OCI-LY7 (cell line): ENCODE results near the gene ZMAT5. TPM values are rescaled to one million over a fixed set of nuclear protein-coding genes. Genes with fewer than 3 reads are reported as not detected.
A peak's percentile ranks its signal among the peaks of the same experiment; 100 is the strongest.

ENCODE experiments used
- BruUV-seq: library from RNA; stranded (reverse); fragments of 400-500 nt; replicated peaks from 2 replicates; lab custom pipeline; 2021; lab: Mats Ljungman, UMichigan
- CTCF ChIA-PET: fragments of 300-600 bp; sonication (Branson Sonifier 250); formaldehyde crosslinking; loops from one replicate; lab custom pipeline; 2022; ENCODE audit warnings: antibody characterized with exemption; ENCODE audit not compliant: unreplicated experiment; lab: Charles Lee
- POLR2A ChIA-PET: fragments of 300-600 bp; sonication (Branson Sonifier 250); formaldehyde crosslinking; loops from one replicate; lab custom pipeline; 2022; ENCODE audit warnings: antibody characterized with exemption; lab: Charles Lee
- DNase-seq: peaks from one replicate; pipeline ENCODE4 v3.0.0-alpha.2; 2015; ENCODE audit warnings: low spot score
- H2AFZ ChIP-seq: fragments of 200-600 bp; sonication (generic), shearing (Covaris generic); 2 replicates; pipeline ENCODE4 v1.6.1; 2014; ENCODE audit warnings: mild to moderate bottlenecking, antibody characterized with exemption, low read length, moderate library complexity
- H3K27ac ChIP-seq: fragments of 200-600 bp; sonication (generic); 2 replicates; pipeline ENCODE4 v1.5.1; 2014; ENCODE audit warnings: mixed run types, low read depth, mild to moderate bottlenecking, moderate library complexity, low read length, inconsistent platforms; ENCODE audit not compliant: poor library complexity, severe bottlenecking
- H3K36me3 ChIP-seq: fragments of 200-600 bp; sonication (generic); 2 replicates; pipeline ENCODE4 v1.6.1; 2014; ENCODE audit warnings: mild to moderate bottlenecking, antibody characterized with exemption, low read length, moderate library complexity, mixed read lengths; ENCODE audit not compliant: insufficient read depth
- H3K4me1 ChIP-seq: fragments of 200-600 bp; sonication (generic); 2 replicates; pipeline ENCODE4 v1.5.1; 2014; ENCODE audit warnings: mild to moderate bottlenecking, low read length; ENCODE audit not compliant: insufficient read depth, poor library complexity, severe bottlenecking
- H3K4me2 ChIP-seq: fragments of 200-600 bp; sonication (generic); 2 replicates; pipeline ENCODE4 v1.6.1; 2014; ENCODE audit warnings: mild to moderate bottlenecking, low read length
- H3K4me3 ChIP-seq: fragments of 200-600 bp; sonication (generic); 2 replicates; pipeline ENCODE4 v1.5.1; 2014; ENCODE audit warnings: mild to moderate bottlenecking, low read depth, low read length; ENCODE audit not compliant: poor library complexity, severe bottlenecking
- H3K79me2 ChIP-seq: fragments of 200-600 bp; sonication (generic); 2 replicates; pipeline ENCODE4 v1.6.1; 2016; ENCODE audit warnings: low read depth, mild to moderate bottlenecking, low read length, moderate library complexity, mixed read lengths; ENCODE audit not compliant: insufficient read depth
- H3K9me2 ChIP-seq: fragments of 200-600 bp; sonication (generic); 2 replicates; pipeline ENCODE4 v1.6.1; 2016; ENCODE audit warnings: mild to moderate bottlenecking, low read length, mixed read lengths; ENCODE audit not compliant: insufficient read depth
- H3K9me3 ChIP-seq: fragments of 200-600 bp; sonication (generic); 2 replicates; pipeline ENCODE4 v1.6.1; 2014; ENCODE audit warnings: mild to moderate bottlenecking, mixed run types, low read length, mixed read lengths
- H4K20me1 ChIP-seq: fragments of 200-600 bp; sonication (generic); 2 replicates; pipeline ENCODE4 v1.6.1; 2014; ENCODE audit warnings: mild to moderate bottlenecking, antibody characterized with exemption, low read length, moderate library complexity, mixed read lengths; ENCODE audit not compliant: insufficient read depth
- EZH2phosphoT487 ChIP-seq: fragments of 200-600 bp; sonication (generic); IDR thresholded peaks from 2 replicates; pipeline ENCODE4 v1.6.1; 2018; ENCODE audit warnings: low read depth, borderline replicate concordance, mild to moderate bottlenecking, mixed run types, antibody characterized with exemption, low read length, moderate library complexity, mixed read lengths
- intact Hi-C: fragments of 100-400 bp; cut with micrococcal nuclease; formaldehyde crosslinking; loops from one replicate; pipeline ENCODE4 v1.10.0; 2022; ENCODE audit not compliant: unreplicated experiment
- total RNA-seq, 2 experiments: library from RNA; depleted of rRNA in 1 of 2; stranded (reverse); fragments of >200 nt in 1 of 2; shearing (Covaris generic) in 1 of 2; gene quantifications; 2 replicates each; pipeline ENCODE4 v1.2.3, GENCODE V29; 2014 to 2022
- TF ChIP-seq, protein P1 (sequence below): fragments of 200-600 bp; sonication (generic); conservative IDR thresholded peaks from 2 replicates; pipeline ENCODE4 v1.5.1; 2014; ENCODE audit warnings: mild to moderate bottlenecking, antibody characterized with exemption, low read length, moderate library complexity, mixed read lengths

ZMAT5 gene
- total RNA-seq, 2 experiments from 2014 or later = 19.1 to 21.2 TPM

DNA sequence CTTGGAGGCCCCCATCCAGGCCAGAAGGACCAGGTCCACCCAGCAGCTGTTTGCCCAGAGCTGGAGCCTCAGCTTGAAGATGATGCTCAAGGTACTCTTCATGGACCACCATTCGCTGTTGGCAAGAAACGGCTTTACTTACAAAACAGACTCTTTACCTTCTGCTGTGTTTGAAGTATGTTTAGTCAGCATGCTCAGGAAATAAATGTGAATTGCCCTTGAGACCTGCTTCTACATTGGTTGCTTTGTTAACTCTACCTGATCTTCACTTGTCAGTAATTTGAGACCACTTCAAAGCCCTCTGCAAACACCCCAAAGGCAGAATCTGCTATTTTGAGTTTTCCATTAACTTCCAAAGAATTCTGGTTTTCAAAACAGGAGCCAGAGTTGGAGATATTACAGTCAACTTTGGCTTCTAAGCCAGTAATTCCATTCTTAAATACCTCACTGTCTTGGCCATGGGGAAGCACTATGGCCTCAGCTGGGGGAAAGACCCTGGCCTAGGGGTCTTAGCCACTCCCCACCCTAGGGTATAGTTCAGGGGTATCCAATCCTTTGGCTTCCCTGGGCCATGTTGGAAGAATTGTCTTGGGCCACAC lies 3.0 kb upstream of the ZMAT5 start:
- Histone ChIP-seq H3K4me1 (peaks cover 17% of the 10 kb centered on the region), H4K20me1 (no peaks in the 10 kb centered on the region), H3K27ac (no peak overlapping the region), H3K9me2 (no peaks in the 10 kb centered on the region), H3K4me3 (no peak overlapping the region), H3K36me3 (peaks cover 30% of the 10 kb centered on the region), H3K79me2 (peaks cover 23% of the 10 kb centered on the region), H2AFZ (no peak overlapping the region), H3K4me2 (no peak overlapping the region), H3K9me3 (no peaks in the 10 kb centered on the region)
- no peak for DNase-seq
- CTCF ChIA-PET = no interaction called here
- intact Hi-C loops = loop anchor here (5.0 to 10.0 kb wide), 4 partner anchors 67 to 885 kb away; partner anchors contain the start of genes ASCC2, MTMR3 and ZNRF3
- TF ChIP-seq, protein P1, sequence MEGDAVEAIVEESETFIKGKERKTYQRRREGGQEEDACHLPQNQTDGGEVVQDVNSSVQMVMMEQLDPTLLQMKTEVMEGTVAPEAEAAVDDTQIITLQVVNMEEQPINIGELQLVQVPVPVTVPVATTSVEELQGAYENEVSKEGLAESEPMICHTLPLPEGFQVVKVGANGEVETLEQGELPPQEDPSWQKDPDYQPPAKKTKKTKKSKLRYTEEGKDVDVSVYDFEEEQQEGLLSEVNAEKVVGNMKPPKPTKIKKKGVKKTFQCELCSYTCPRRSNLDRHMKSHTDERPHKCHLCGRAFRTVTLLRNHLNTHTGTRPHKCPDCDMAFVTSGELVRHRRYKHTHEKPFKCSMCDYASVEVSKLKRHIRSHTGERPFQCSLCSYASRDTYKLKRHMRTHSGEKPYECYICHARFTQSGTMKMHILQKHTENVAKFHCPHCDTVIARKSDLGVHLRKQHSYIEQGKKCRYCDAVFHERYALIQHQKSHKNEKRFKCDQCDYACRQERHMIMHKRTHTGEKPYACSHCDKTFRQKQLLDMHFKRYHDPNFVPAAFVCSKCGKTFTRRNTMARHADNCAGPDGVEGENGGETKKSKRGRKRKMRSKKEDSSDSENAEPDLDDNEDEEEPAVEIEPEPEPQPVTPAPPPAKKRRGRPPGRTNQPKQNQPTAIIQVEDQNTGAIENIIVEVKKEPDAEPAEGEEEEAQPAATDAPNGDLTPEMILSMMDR = no peak
- no peak for TF ChIP-seq EZH2phosphoT487
- POLR2A ChIA-PET = no interaction called here
- no TSS peak for BruUV-seq

DNA sequence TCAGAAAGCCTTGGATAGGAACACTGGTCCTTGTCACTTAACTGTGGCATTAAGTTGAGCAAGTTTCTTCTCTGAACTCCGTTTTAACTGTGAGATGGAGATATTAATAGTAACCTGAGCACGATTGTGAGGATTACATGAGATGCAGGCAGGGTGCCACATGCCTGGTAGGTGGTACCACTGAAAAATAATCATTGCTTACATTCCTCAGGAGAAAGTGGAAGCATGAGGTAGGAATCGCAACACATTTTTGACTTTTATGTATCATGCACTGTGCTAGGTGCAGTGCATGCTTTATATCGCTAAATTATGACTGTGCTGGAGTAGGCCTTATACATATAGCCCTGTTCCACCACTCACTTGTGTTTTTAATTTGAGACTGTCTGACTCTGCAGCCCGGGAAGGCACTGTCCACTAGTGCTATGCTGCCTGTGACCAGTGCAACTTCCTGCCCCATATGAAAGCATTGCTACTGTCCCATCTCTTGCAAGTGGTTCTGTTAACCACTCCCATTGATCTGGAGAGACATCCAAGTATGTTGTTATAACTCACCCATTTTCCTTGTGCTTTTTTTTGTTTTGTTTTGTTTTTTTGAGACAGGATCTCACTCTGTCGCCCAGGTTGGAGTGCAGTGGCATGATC lies 1.4 kb upstream of the ZMAT5 start:
- Histone ChIP-seq H3K9me3 (no peaks in the 10 kb centered on the region), H3K9me2 (no peaks in the 10 kb centered on the region), H3K27ac (peak overlapping the region; percentile 52), H2AFZ (peak overlapping the region; percentile 81; the same call in 1 of the 2 replicates), H3K4me3 (peak overlapping the region; percentile 89), H3K79me2 (peaks cover 23% of the 10 kb centered on the region), H3K36me3 (peaks cover 30% of the 10 kb centered on the region), H3K4me2 (peak overlapping the region; percentile 93), H4K20me1 (no peaks in the 10 kb centered on the region), H3K4me1 (peaks cover 22% of the 10 kb centered on the region)
- no TSS peak for BruUV-seq
- DNase-seq = no peak
- POLR2A ChIA-PET = interaction anchor here (0.6 kb wide), 1 partner anchor 375 kb away, joined by 3 read pairs; no protein-coding TSS in a partner anchor
- TF ChIP-seq EZH2phosphoT487 = no peak
- TF ChIP-seq, protein P1 = no peak
- intact Hi-C loops = loop anchor here (5.0 to 10.0 kb wide), 4 partner anchors 69 to 883 kb away; partner anchors contain the start of genes ASCC2, MTMR3 and ZNRF3
- CTCF ChIA-PET = no interaction called here
